ENCODE results near the gene EXD3.

- no peak for TF ChIP-seq POLR2AphosphoS5 (IDR thresholded peaks at IDR 0.05)
- TF ChIP-seq, protein P1, sequence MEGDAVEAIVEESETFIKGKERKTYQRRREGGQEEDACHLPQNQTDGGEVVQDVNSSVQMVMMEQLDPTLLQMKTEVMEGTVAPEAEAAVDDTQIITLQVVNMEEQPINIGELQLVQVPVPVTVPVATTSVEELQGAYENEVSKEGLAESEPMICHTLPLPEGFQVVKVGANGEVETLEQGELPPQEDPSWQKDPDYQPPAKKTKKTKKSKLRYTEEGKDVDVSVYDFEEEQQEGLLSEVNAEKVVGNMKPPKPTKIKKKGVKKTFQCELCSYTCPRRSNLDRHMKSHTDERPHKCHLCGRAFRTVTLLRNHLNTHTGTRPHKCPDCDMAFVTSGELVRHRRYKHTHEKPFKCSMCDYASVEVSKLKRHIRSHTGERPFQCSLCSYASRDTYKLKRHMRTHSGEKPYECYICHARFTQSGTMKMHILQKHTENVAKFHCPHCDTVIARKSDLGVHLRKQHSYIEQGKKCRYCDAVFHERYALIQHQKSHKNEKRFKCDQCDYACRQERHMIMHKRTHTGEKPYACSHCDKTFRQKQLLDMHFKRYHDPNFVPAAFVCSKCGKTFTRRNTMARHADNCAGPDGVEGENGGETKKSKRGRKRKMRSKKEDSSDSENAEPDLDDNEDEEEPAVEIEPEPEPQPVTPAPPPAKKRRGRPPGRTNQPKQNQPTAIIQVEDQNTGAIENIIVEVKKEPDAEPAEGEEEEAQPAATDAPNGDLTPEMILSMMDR (IDR thresholded peaks at IDR 0.05), result no peak
- no peak for TF ChIP-seq POLR2A (IDR thresholded peaks at IDR 0.05)
These were observed 51.4 kb downstream of the EXD3 start for GRCh38 chr9:137371521-137371941.

Measured in stomach (tissue), 4 donors.